ENCODE results near the gene LCN15. TPM values are rescaled to one million over a fixed set of nuclear protein-coding genes. Genes with fewer than 3 reads are reported as not detected.
"Not testable (repeated sequence)": the region's sequence is repeated elsewhere in the genome, so short reads cannot be mapped to it uniquely, and the experiment has no call there.

Gene LCN15
- total RNA-seq, 2 experiments from 2014 or later = not detected

GRCh38 chr9:136711751-136712689 lies 52.3 kb downstream of the LCN15 start, which contains the start of gene DIPK1B:
TSS of gene DIPK1B (plus strand) at chr9:136712572. CDS start at chr9:136712666, 94 bp downstream.
- Mint-ChIP-seq H3K4me1 (ENCODE audit: low read depth) (no peaks in the 10 kb centered on the region), H3K27ac (no peak within 1 kb of the TSS), H3K27me3 (peaks cover 29% of the 10 kb centered on the region), H3K4me3 (peak within 1 kb of the TSS; percentile 23), H3K36me3 (no peaks in the 10 kb centered on the region), H3K9me3 (no peaks in the 10 kb centered on the region)
- no peak for DNase-seq
- intact Hi-C loops (cut with micrococcal nuclease) = no loop called here
- POLR2A ChIA-PET = interaction anchor here (1.0 kb wide), 1 partner anchor 15 kb away, joined by 3 read pairs; no protein-coding TSS in a partner anchor
- CTCF ChIA-PET = no interaction called here

- H3K36me3 Mint-ChIP-seq; H3K27ac Mint-ChIP-seq; intact Hi-C loops (cut with micrococcal nuclease); H3K4me3 Mint-ChIP-seq; H3K9me3 Mint-ChIP-seq; H3K4me1 Mint-ChIP-seq (ENCODE audit: low read depth); DNase-seq: not testable (repeated sequence)
- ChIA-PET CTCF (interaction anchor here (0.7 kb wide), 1 partner anchor 76 kb away, joined by 3 read pairs; no protein-coding TSS in a partner anchor), POLR2A (interaction anchor here (1.0 kb wide), 1 partner anchor 16 kb away, joined by 3 read pairs; no protein-coding TSS in a partner anchor)
- H3K27me3 Mint-ChIP-seq = peaks cover 29% of the 10 kb centered on the region
These were observed 53.1 kb downstream of the LCN15 start for GRCh38 chr9:136711219-136711648.

DNA sequence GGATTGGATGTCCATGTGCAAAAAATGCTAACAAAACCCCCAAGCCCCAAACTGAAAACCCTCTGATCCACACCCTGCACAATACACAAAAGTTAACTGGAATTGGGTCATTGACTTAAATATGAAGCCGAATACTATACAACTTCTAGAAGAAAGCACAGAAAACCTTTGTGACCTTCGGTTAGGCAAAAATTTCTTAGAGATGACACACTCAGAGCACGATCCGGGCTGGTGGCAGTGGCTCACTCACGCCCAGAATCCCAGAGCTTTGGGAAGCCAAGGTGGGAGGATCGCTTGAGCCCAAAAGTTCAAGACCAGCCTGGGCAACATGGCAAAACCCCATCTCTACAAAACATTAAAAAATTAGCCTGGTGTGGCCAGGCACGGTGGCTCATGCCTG lies 53.8 kb downstream of the LCN15 start:
- ChIA-PET CTCF (interaction anchor here (0.7 kb wide), 1 partner anchor 77 kb away, joined by 3 read pairs; no protein-coding TSS in a partner anchor), POLR2A (interaction anchor here (1.0 kb wide), 1 partner anchor 17 kb away, joined by 3 read pairs; no protein-coding TSS in a partner anchor)
- DNase-seq = no peak
- no peak overlapping the region for H3K4me3 Mint-ChIP-seq
- H3K36me3 Mint-ChIP-seq = no peaks in the 10 kb centered on the region
- intact Hi-C loops (cut with micrococcal nuclease) = no loop called here
- H3K27ac Mint-ChIP-seq = no peak overlapping the region
- H3K9me3 Mint-ChIP-seq = no peaks in the 10 kb centered on the region
- H3K4me1 Mint-ChIP-seq (ENCODE audit: low read depth) = no peaks in the 10 kb centered on the region
- H3K27me3 Mint-ChIP-seq = peaks cover 31% of the 10 kb centered on the region

Small RNAs within 50 kb of the gene (microRNA-seq; reads per million reads assigned to microRNA genes)
- gene MIR6722 (ENCODE audit: borderline microRNAs expressed, borderline number of aligned reads, borderline replicate concordance) = not detected

Other genes with a start within 250 kb of the LCN15 start
- 10 to 100 TPM; 67.0 to 68.3 TPM for gene NOTCH1, start 218.5 kb downstream of the LCN15 start, total RNA-seq
- under 1 TPM; 0.90 to 0.93 TPM for gene EGFL7, start 101.6 kb downstream of the LCN15 start, total RNA-seq
- gene AGPAT2, start 77.1 kb downstream of the LCN15 start, total RNA-seq = 10 to 100 TPM; 16.3 to 16.8 TPM
- not detected for gene DIPK1B, start 51.9 kb downstream of the LCN15 start, total RNA-seq
- gene LCN10, start 21.6 kb downstream of the LCN15 start, total RNA-seq = 1 to 10 TPM; 1.2 to 1.5 TPM
- not detected for gene LCN6, start 16.0 kb downstream of the LCN15 start, total RNA-seq
- gene LCN8, start 6.3 kb downstream of the LCN15 start, total RNA-seq = not detected
- gene TMEM141, start 26.8 kb upstream of the LCN15 start, total RNA-seq = 10 to 100 TPM; 42.3 to 45.2 TPM
- under 1 TPM; 0.21 to 0.36 TPM for gene CCDC183, start 31.8 kb upstream of the LCN15 start, total RNA-seq
- gene RABL6, start 43.4 kb upstream of the LCN15 start, total RNA-seq = 10 to 100 TPM; 83.4 to 85.3 TPM
- 1 to 10 TPM; 3.8 to 4.2 TPM for gene AJM1, start 78.0 kb upstream of the LCN15 start, total RNA-seq
- 10 to 100 TPM; 92.2 to 95.5 TPM for gene PHPT1, start 84.9 kb upstream of the LCN15 start, total RNA-seq
- gene MAMDC4, start 87.8 kb upstream of the LCN15 start, total RNA-seq = 10 to 100 TPM; 13.0 to 14.3 TPM
- 100 to 1,000 TPM; 302 to 311 TPM for gene EDF1, start 101.8 kb upstream of the LCN15 start, total RNA-seq
- 10 to 100 TPM; 40.0 to 41.4 TPM for gene TRAF2, start 122.0 kb upstream of the LCN15 start, total RNA-seq
- gene FBXW5, start 180.2 kb upstream of the LCN15 start, total RNA-seq = 10 to 100 TPM; 66.8 to 69.4 TPM
- under 1 TPM; 0.90 to 0.94 TPM for gene C8G, start 180.7 kb upstream of the LCN15 start, total RNA-seq
- gene LCN12, start 187.8 kb upstream of the LCN15 start, total RNA-seq = 1 to 10 TPM; 1.6 to 2.1 TPM
- gene PTGDS, start 213.0 kb upstream of the LCN15 start, total RNA-seq = not detected
- not detected for gene LCNL1, start 218.5 kb upstream of the LCN15 start, total RNA-seq
- gene PAXX, start 227.9 kb upstream of the LCN15 start, total RNA-seq = 10 to 100 TPM; 71.0 to 71.2 TPM
- gene CLIC3, start 232.1 kb upstream of the LCN15 start, total RNA-seq = under 1 TPM; 0.43 to 0.61 TPM